Testis (tissue), 2 donors: ENCODE results near the gene CHRNB2.

ENCODE experiments used
- POLR2A ChIP-seq: fragments of 450-650 bp; IDR thresholded peaks from one replicate; pipeline ENCODE4 v1.6.1; 2017; ENCODE audit warnings: antibody characterized with exemption, mild to moderate bottlenecking, moderate library complexity
- TF ChIP-seq, protein P1 (sequence below), 3 experiments: fragments of 450-650 bp in 2 of 3; fragments of 200-600 bp in 1 of 3; sonication (generic) in 1 of 3; IDR thresholded peaks; one replicate each; pipeline ENCODE4 v1.5.1; 2016 to 2019; ENCODE audit warnings: antibody characterized with exemption in 3 of 3, mild to moderate bottlenecking in 2 of 3, moderate library complexity in 1 of 3

DNA sequence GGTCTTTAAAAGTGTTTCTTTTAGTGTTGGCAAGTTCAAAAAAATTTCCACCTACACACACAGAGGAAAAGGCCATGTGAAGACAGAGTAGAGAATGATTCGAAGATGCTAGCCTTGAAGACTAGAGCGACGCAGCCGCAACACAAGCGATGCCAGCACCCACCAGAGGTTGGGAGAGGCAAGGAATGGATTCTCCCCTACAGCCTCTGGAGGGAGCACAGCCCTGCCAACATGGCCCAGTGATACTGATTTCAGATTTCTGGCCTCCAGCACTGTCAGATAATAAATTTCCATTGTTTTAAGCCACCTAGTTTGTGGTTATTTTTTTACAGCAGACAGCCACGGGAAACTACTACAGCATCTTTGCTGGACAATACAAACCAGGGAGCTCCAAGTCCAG is 47.3 kb downstream of the CHRNB2 start:
- TF ChIP-seq POLR2A, result no peak
- TF ChIP-seq, protein P1, sequence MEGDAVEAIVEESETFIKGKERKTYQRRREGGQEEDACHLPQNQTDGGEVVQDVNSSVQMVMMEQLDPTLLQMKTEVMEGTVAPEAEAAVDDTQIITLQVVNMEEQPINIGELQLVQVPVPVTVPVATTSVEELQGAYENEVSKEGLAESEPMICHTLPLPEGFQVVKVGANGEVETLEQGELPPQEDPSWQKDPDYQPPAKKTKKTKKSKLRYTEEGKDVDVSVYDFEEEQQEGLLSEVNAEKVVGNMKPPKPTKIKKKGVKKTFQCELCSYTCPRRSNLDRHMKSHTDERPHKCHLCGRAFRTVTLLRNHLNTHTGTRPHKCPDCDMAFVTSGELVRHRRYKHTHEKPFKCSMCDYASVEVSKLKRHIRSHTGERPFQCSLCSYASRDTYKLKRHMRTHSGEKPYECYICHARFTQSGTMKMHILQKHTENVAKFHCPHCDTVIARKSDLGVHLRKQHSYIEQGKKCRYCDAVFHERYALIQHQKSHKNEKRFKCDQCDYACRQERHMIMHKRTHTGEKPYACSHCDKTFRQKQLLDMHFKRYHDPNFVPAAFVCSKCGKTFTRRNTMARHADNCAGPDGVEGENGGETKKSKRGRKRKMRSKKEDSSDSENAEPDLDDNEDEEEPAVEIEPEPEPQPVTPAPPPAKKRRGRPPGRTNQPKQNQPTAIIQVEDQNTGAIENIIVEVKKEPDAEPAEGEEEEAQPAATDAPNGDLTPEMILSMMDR (IDR thresholded peaks at IDR 0.05), result no peak
